ENCODE measurements around the gene WBP11.

The WBP11 gene

DNA sequence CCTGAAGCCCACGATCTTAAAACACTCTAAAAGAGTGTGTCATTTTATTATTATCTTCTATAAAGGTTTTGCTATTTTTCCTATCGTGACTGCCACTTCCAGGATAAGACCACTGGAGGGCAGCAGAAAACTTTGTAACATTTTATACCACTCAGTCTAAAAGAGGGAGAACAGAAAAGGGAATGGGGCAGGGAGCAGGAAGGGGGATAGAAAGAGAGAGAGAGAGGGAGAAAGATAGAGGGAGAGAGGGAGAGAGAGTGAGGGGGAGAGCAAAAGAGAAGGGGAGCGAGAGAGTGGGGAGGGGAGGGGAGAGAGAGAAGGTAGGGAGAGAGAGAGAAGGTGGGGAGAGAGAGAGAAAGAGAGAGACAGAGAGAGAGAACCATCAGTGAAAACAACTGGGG is 42.1 kb upstream of the WBP11 start:
- DNase-seq (ENCODE audit: extremely low read depth, low read depth): no peak
- TF ChIP-seq CTCF (IDR thresholded peaks at IDR 0.05; ENCODE audit: low read depth, low read length, missing control alignments): peak; percentile 61
- no peak overlapping the region for H3K4me3 ChIP-seq (replicated peaks; ENCODE audit: low read depth, low read length)

- no peak for DNase-seq (ENCODE audit: extremely low read depth, low read depth)
- H3K4me3 ChIP-seq (replicated peaks; ENCODE audit: low read depth, low read length): no peak overlapping the region
- no peak for TF ChIP-seq CTCF (IDR thresholded peaks at IDR 0.05; ENCODE audit: low read depth, low read length, missing control alignments)
Measured at GRCh38 chr12:14844401-14844800, 41.1 kb upstream of the WBP11 start.

DNA sequence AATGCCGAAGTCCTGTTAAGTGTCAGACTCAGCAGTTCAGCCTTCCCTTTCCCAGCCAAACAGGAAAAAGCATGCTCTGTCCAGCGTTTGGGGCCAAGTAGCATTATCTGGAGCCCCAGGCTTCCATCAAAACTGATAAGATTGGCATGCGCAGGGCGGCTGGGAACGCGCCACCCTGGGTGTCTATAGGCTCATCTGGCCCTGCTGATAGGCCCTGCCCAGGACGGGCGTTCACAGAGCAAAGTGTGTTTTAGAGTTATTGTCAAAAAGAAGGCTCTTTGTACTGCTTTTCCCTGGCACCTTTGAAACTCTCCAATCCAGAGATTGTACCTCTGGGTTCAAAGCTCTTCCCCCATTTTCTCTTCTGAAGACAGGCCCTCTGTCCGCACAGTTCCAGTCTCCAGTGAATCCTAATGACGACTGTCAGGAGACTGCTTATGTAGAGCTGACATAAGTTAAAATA is 40.2 kb upstream of the WBP11 start, which contains the start of gene ART4:
Gene ART4, minus strand, starts transcription at position 102 of the 463 bp plus-strand sequence. CDS start 413 bp downstream, outside the sequence.
- no peak for DNase-seq (ENCODE audit: extremely low read depth, low read depth)
- no peak within 1 kb of the TSS for H3K4me3 ChIP-seq (replicated peaks; ENCODE audit: low read depth, low read length)
- no peak for TF ChIP-seq CTCF (IDR thresholded peaks at IDR 0.05; ENCODE audit: low read depth, low read length, missing control alignments)

DNA sequence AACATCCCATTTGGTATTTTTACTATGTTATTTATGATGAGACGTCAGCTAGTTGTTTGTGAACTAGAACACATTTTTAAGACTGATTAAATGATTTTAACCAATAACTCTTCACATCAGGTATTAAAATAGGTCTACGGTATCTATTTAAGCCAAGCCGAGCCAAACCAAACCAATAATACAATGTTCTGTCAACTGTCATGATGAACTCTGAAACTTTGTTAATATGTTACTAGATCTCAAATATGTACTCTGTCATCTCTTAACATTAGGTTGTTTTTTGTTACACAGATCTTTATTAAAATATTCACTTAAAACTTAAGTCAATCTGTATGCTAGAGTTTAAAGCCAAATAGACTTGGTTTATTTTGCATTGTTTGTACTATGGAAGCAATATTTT is 39.0 kb upstream of the WBP11 start:
- DNase-seq (ENCODE audit: extremely low read depth, low read depth): no peak
- no peak for TF ChIP-seq CTCF (IDR thresholded peaks at IDR 0.05; ENCODE audit: low read depth, low read length, missing control alignments)

GRCh38 chr12:14841761-14842160 is 38.5 kb upstream of the WBP11 start:
- no peak for DNase-seq (ENCODE audit: extremely low read depth, low read depth)
- no peak overlapping the region for H3K4me3 ChIP-seq (replicated peaks; ENCODE audit: low read depth, low read length)
- no peak for TF ChIP-seq CTCF (IDR thresholded peaks at IDR 0.05; ENCODE audit: low read depth, low read length, missing control alignments)

More for the DNA sequence above, 39.0 kb upstream of the WBP11 start:
- H3K4me3 ChIP-seq (replicated peaks; ENCODE audit: low read depth, low read length): no peak overlapping the region

DNA sequence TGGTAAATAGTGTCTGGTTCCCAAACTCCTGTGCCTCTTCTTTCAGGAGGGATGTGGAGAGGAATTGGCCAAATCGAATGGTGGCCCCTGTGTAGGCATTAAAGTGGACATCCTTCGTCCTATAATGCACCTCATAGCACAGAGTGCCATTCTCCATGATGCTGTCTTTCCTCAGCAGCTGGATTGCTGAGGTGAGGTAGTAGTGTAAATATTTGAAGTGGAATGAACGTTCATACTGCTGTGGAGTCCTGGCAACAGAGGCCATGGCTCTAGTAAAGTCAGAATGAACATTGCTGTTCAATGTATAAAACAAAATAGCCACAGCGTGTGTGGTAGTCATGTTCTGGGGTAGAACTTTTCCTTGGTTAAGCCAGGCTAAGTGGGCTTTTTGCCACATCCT is 37.3 kb upstream of the WBP11 start:
- DNase-seq (ENCODE audit: extremely low read depth, low read depth): no peak
- H3K4me3 ChIP-seq (replicated peaks; ENCODE audit: low read depth, low read length): no peak overlapping the region
- TF ChIP-seq CTCF (IDR thresholded peaks at IDR 0.05; ENCODE audit: low read depth, low read length, missing control alignments): no peak

DNA sequence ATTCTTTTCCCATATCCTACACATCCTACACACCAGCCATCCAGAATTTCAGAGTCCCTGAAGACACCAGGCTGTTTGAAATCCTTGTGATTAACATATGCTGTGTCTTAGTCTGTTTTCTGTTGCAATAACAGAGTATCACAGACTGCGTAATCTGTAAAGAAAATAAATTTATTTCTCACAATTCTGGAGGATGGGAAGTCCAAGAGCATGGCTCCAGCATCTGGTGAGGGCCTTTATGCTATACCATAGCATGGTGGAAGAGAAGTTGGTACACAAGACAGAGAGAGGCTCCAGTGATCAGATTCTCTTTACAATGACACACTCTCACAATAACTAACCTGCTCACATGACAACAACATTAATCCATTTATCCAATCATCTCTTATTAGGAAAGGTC is 36.0 kb upstream of the WBP11 start:
- DNase-seq (ENCODE audit: extremely low read depth, low read depth): no peak
- no peak for TF ChIP-seq CTCF (IDR thresholded peaks at IDR 0.05; ENCODE audit: low read depth, low read length, missing control alignments)
- H3K4me3 ChIP-seq (replicated peaks; ENCODE audit: low read depth, low read length): no peak overlapping the region

Measured in HFF-Myc (cell line).